Cardiac fibroblast (primary cell): ENCODE measurements around the gene PCDHGB2.
"Not testable (repeated sequence)": the region's sequence is repeated elsewhere in the genome, so short reads cannot be mapped to it uniquely, and the experiment has no call there.

Source experiments
- DNase-seq, 2 donors: peaks; one replicate each; pipeline versions ENCODE4 v3.0.0 to v3.0.0-alpha.2; 2010; ENCODE audit warnings: low read depth in 2 of 2
- H3K4me3 ChIP-seq, 2 donors: replicated peaks in 1 of 2; 1 replicate in 1 of 2; 2 replicates in 1 of 2; pipeline ENCODE4 v1.5.1; 2011; ENCODE audit warnings: low read depth in 2 of 2, low read length in 2 of 2, mild to moderate bottlenecking in 2 of 2, moderate library complexity in 1 of 2
- TF ChIP-seq, protein P1 (sequence below): IDR thresholded peaks from one replicate; pipeline ENCODE4 v1.5.1; 2011; ENCODE audit warnings: low read depth, mild to moderate bottlenecking, low read length, inconsistent platforms

The PCDHGB2 gene

DNA sequence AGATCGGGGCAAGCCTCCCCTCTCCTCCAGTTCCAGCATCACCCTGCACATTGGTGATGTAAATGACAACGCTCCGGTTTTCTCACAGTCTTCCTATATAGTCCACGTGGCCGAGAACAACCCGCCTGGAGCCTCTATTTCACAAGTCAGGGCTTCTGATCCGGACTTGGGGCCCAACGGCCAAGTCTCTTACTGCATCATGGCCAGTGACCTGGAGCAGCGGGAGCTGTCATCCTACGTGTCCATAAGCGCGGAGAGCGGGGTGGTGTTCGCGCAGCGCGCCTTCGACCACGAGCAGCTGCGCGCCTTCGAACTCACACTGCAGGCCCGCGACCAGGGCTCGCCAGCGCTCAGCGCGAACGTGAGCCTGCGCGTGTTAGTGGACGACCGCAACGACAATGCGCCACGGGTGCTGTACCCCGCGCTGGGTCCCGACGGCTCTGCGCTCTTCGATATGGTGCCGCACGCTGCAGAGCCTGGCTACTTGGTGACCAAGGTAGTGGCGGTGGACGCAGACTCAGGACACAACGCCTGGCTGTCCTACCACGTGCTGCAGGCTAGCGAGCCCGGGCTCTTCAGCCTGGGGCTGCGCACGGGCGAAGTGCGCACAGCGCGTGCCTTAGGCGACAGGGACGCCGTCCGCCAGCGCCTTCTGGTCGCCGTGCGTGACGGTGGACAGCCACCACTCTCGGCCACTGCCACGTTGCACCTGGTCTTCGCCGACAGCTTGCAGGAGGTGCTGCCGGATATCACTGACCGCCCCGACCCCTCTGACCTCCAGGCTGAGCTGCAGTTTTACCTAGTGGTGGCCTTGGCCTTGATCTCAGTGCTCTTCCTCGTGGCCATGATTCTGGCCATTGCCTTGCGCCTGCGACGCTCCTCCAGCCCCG is 29.6 kb downstream of the PCDHGB2 start:
- TF ChIP-seq, protein P1, sequence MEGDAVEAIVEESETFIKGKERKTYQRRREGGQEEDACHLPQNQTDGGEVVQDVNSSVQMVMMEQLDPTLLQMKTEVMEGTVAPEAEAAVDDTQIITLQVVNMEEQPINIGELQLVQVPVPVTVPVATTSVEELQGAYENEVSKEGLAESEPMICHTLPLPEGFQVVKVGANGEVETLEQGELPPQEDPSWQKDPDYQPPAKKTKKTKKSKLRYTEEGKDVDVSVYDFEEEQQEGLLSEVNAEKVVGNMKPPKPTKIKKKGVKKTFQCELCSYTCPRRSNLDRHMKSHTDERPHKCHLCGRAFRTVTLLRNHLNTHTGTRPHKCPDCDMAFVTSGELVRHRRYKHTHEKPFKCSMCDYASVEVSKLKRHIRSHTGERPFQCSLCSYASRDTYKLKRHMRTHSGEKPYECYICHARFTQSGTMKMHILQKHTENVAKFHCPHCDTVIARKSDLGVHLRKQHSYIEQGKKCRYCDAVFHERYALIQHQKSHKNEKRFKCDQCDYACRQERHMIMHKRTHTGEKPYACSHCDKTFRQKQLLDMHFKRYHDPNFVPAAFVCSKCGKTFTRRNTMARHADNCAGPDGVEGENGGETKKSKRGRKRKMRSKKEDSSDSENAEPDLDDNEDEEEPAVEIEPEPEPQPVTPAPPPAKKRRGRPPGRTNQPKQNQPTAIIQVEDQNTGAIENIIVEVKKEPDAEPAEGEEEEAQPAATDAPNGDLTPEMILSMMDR, result no peak
- no peak for DNase-seq
- H3K4me3 ChIP-seq, result no peak overlapping the region

DNA sequence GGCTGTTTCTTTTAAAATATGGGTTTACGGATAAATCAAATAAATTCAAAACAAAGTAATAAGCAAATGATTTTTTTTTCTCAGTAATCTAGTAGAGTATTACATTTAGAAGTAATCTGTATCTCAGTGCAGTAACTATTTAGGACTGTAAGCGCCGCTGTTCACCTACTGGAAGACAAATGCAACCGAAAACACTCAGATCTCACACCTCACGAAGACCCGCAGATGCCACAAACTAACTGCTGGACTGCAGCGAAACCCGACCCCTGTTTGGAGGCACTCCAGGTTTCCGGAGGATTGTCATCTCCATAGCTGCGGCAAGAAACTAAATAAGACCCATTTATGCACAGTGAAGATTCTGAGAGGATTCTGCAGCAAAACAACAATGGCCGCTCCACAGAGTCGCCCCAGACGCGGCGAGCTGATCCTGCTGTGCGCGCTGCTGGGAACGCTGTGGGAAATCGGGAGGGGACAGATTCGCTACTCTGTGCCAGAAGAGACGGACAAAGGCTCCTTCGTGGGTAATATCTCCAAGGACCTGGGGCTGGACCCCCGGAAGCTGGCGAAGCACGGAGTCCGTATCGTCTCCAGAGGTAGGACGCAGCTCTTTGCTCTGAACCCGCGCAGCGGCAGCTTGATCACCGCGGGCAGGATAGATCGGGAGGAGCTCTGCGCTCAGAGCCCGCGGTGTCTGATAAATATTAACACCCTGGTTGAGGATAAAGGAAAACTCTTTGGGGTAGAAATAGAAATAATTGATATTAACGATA is 32.8 kb downstream of the PCDHGB2 start, which contains the start of gene PCDHGA8:
Gene PCDHGA8, plus strand, starts transcription at position 205 of the 770 bp plus-strand sequence. Its CDS starts 181 bp downstream, at position 386.
- TF ChIP-seq, protein P1, result peak; percentile 12
- peak within 1 kb of the TSS; percentile 2 to 14 for H3K4me3 ChIP-seq

DNA sequence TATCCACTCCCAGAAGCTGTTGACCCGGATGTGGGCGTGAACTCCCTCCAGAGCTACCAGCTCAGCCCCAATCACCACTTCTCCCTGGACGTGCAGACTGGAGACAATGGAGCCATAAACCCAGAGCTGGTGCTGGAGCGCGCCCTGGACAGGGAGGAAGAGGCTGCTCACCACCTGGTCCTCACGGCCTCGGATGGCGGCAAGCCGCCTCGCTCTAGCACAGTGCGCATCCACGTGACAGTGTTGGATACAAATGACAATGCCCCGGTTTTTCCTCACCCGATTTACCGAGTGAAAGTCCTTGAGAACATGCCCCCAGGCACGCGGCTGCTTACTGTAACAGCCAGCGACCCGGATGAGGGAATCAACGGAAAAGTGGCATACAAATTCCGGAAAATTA is 33.5 kb downstream of the PCDHGB2 start:
- H3K4me3 ChIP-seq, result no peak overlapping the region
- TF ChIP-seq, protein P1, result no peak
- DNase-seq, result no peak

More for the DNA sequence above, 32.8 kb downstream of the PCDHGB2 start, which contains the start of gene PCDHGA8:
- DNase-seq, result no peak

DNA sequence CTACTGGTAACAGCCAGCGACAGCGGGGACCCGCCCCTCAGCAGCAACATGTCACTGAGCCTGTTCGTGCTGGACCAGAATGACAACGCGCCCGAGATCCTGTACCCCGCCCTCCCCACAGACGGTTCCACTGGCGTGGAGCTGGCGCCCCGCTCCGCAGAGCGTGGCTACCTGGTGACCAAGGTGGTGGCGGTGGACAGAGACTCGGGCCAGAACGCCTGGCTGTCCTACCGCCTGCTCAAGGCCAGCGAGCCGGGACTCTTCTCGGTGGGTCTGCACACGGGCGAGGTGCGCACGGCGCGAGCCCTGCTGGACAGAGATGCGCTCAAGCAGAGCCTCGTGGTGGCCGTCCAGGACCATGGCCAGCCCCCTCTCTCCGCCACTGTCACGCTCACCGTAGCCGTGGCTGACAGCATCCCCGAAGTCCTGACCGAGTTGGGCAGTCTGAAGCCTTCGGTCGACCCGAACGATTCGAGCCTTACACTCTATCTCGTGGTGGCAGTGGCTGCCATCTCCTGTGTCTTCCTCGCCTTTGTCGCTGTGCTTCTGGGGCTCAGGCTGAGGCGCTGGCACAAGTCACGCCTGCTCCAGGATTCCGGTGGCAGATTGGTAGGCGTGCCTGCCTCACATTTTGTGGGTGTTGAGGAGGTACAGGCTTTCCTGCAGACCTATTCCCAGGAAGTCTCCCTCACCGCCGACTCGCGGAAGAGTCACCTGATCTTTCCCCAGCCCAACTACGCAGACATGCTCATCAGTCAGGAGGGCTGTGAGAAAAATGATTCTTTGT is 34.8 kb downstream of the PCDHGB2 start:
- H3K4me3 ChIP-seq, DNase-seq: not testable (repeated sequence)

DNA sequence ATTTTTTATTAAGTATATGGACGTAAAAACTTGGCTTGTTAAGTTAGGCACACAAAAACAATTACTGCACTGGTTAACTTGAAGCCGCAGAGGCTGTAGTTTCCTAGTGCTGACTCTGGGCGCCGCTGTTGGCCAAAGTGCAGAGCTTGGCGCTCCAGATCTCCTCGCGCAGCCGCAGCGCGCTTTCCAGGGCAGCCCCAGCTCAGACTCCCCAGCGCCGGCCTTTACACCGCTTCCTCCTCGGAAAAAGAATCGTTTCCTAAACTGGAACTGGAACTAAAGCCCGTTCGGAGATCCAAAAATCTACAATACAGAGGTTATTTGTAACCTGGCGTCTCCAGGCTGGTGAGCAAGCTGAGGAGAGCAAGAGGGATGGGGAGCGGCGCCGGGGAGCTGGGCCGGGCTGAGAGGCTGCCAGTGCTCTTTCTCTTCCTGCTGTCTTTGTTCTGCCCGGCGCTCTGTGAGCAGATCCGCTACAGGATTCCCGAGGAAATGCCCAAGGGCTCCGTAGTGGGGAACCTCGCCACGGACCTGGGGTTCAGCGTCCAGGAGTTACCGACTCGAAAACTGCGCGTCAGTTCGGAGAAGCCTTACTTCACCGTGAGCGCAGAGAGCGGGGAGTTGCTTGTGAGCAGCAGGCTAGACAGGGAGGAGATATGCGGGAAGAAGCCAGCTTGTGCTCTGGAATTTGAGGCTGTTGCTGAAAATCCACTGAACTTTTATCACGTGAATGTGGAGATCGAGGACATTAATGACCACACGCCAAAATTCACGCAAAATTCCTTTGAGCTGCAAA is 38.2 kb downstream of the PCDHGB2 start, which contains the start of gene PCDHGB5:
Gene PCDHGB5, plus strand, starts transcription at position 192 of the 796 bp plus-strand sequence. Its CDS starts 181 bp downstream, at position 373.
- peak within 1 kb of the TSS; percentile 35 to 46 for H3K4me3 ChIP-seq
- peak; percentile 75 to 77 for DNase-seq
- TF ChIP-seq, protein P1, result peak; percentile 67

DNA sequence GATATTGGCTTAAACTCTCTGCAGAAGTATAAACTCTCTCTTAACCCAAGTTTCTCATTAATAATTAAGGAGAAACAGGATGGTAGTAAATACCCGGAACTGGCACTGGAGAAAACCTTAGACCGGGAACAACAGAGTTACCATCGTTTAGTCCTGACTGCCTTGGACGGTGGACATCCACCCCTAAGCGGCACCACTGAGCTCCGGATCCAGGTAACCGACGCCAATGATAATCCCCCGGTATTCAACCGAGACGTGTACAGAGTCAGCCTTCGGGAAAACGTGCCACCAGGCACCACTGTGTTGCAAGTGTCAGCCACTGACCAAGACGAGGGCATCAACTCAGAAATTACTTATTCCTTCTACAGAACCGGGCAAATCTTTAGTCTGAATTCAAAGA is 38.8 kb downstream of the PCDHGB2 start:
- no peak for DNase-seq
- no peak overlapping the region for H3K4me3 ChIP-seq
- TF ChIP-seq, protein P1, result no peak
